ENCODE data around the gene DPYD.

The DPYD gene

GRCh38 chr1:97507863-97508262, 413.0 kb downstream of the DPYD start:
- no peak for DNase-seq

DNA sequence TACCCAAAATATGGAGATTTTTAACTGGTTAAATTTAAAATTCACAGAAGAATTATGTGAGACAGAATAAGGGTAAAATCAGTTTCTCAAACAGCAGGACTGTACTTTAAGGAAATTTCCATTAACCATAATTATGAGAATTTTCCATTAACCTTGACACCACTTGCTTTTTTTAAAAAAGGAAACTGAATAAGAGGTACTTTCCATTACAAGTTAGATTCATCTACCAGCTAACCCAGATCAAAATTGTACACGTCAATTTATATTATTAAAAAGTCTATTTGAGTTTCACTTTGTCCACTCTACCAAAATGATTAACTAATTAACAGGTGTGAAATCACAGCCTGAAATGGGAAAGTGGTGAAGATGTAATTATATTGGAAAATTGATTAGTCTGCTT, 414.5 kb downstream of the DPYD start:
- DNase-seq, result no peak

- no peak for DNase-seq
These were observed 415.0 kb downstream of the DPYD start for GRCh38 chr1:97505816-97506215.

- DNase-seq, result no peak
These were observed 415.5 kb downstream of the DPYD start for GRCh38 chr1:97505289-97505688.

DNA sequence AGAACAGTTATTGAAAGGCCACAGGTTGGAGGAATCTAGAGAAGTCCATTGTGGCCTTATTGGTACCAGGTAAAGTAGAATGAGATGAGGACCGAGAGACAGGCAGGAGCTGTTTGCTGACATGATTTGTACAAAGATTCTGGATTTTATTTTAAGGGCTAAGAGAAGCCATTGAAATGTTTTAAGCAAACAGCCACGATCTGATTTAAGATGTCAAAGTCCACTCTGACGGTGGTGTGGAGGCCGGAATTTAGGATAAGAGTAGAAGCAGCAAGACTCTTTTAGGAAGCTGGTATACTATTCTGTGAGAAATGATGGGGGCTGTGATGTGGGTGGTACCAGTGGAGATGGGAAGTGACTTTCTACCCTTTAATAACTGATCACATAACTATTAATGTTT, 418.5 kb downstream of the DPYD start:
- no peak for DNase-seq

- DNase-seq, result no peak
These were observed 419.2 kb downstream of the DPYD start for GRCh38 chr1:97501628-97502027.

DNA sequence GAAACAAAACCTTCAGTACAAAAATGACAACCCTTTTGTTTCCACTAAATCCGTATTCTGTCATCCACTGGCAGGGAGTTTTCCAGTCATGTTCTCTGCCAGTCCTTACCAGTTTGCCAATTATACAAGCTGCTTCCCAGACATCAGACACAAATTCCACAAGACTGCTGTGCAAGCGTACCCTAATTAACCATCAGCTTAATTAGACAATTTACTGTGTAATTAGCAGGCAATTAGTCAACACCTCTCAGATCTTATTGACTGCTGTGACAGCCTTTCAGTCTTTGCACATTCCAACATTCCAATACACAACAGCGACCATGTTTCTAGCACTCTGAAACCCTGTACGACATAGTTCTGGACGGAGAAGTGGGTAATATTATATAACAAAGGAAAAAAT, 420.1 kb downstream of the DPYD start:
- no peak for DNase-seq

DNA sequence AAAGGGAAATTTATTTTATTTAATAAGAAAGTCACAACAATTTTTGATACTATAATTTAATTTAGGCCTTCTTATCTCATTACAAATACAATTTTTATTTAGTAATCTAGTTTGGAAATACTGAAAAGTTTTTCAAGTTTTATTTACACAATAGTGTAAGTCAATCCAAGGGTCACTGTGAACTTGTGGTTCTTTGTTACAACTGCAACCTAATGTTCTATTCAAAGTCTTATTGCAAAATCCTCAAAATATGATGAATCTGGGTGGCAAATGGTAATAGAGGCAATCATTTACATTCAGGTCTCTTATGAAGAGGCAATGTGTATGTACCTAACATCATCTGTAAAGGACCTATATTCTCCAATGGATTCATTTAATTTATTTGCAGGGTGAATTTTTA, 421.2 kb downstream of the DPYD start:
- DNase-seq, result no peak

- no peak for DNase-seq
These were observed 431.0 kb downstream of the DPYD start for GRCh38 chr1:97489834-97490233.

DNA sequence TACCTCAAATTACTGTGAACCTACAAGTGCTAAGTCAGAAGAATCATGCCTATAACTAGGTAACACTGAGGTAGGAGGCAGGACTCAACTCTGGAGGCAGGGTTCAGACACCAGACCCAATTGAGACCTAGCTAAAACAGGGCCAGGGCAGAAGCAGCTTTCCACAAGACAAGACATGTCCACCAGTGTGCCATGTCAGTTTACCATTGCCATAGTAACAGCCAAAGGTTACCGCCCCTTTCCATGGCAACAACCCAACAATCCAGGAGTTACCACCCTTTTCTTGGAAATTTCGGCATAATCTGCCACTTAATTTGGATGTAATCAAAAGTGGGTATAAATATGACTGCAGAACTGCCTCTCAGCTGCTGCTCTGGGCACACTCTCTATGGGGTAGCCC, 432.3 kb downstream of the DPYD start:
- no peak for DNase-seq

DNA sequence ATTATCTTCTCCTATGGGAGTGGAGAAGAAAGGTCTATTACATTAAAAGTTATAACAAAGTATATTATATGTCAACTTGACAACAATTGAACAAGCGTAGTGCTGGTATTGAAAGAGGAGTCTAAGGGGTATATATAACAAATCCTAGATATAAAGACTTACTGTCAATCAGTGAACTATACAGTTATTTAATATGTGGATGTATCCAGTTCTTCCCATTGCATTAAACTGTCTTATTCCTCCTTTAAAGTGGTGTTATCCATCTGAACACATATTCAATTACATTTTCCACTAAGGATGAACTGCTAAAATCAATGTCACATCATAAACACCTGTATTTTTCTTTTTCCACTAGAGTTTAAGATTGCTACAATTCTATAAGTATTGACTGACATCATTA, 438.8 kb downstream of the DPYD start:
- no peak for DNase-seq

GRCh38 chr1:97467445-97467844, 453.4 kb downstream of the DPYD start:
- DNase-seq, result no peak

GRCh38 chr1:97464305-97464704, 456.5 kb downstream of the DPYD start:
- no peak for DNase-seq

GRCh38 chr1:97461782-97462181, 459.1 kb downstream of the DPYD start:
- DNase-seq, result no peak

- no peak for DNase-seq
These were observed 463.3 kb downstream of the DPYD start for GRCh38 chr1:97457446-97458089.

DNA sequence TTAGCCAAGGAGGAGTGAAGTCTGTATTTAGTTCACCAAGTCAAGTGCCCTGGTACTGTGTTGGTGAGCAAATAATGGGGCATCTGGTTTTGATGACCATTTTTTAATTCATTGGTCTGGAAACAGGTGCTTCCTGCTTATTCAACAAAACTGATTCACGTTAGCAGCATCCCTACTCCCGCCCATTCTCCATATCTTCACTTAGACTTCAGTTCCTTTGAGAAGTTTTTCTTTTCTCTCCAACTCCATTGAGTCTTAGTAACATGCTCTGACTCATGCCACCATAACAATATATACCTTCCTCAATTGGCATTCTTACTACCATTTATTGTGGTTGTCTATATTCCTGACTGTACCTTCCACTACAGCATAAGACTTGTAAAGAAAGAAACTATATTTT, 468.9 kb downstream of the DPYD start:
- no peak for DNase-seq

DNA sequence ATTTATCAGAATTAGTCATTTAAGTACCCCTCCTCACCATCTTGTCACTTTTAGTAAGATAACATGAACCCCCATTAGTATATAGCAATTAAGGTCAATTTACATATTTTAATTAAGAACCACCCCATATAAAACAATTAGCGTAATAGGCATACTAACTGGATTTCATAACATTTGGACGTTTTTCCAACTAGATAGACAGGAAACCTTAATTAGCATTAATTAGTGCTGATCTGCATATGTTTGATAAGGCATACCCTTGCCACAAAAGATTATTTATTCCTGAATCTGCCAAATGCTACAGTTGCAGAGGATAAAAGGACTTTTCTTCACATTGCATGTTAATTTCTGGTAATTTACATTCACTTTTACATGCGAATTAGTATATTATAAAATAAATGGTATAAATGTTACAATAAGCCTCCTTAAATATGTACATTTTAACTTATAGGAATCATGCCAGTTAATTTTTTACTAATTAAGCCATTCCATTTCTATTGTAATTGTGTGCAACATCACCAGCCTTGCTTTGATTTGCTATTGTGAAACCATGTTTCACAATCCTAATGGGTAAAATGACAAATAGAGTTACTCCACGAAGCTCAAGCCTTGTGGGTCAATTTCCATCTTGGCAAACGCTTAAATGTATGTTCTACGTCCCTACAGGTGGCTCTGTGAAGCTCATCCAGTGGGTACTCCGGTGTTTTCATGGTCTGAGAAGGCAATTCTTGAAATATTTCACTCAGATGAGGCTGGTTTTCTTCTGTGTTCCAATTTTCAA, 469.6 kb downstream of the DPYD start:
- no peak for DNase-seq

DNA sequence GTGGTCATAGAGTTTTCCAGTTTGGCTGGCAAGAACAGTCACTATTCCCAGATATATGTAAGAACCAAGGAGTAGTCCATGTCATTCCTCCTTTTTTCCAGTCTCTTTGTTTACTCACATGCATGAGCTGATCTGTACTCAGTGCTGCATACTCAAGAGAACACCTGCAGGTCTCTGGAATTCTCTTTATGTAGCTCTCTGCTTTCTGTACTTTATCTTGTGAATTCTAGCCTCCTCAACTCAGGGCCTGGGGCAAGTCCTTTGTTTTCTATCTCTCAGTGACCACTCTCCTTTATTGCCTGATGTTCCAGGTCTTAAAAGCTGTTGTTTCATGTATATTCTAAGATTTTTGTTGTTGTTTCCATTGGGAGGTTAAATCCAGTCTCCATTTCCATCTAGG, 478.9 kb downstream of the DPYD start:
- no peak for DNase-seq

- no peak for DNase-seq
These were observed 487.0 kb downstream of the DPYD start for GRCh38 chr1:97433824-97434177.

- DNase-seq, result no peak
These were observed 487.6 kb downstream of the DPYD start for GRCh38 chr1:97433094-97433823.

- no peak for DNase-seq
These were observed 493.5 kb downstream of the DPYD start for GRCh38 chr1:97427371-97427770.

- DNase-seq, result no peak
These were observed 496.6 kb downstream of the DPYD start for GRCh38 chr1:97424209-97424608.

- DNase-seq, result no peak
These were observed 497.4 kb downstream of the DPYD start for GRCh38 chr1:97423403-97423802.

DNA sequence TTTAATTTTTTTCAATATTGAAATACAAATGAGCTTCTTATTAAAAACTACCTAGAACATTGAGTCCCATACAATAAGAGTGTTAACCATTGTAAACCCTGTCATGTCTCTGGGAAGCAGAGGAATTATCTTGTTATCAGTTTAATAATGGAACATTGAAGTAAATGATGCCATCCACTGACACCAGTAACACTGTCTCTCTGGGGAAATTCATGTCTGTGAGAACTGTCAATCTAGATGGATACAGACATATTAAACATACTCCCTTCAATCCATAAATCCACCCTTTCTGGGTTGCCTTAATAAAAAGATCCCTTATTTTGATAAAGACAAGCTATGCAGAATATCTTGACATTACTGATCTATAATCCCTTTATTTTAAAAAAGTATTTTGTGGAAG, 503.2 kb downstream of the DPYD start:
- no peak for DNase-seq
